OCI-LY3 (cell line): ENCODE data around the gene SLC17A2.

ENCODE experiments used
- H2AFZ ChIP-seq: fragments of 200-600, 300-600 bp; shearing (Covaris generic); 2 replicates; pipeline ENCODE4 v1.6.0; 2014; ENCODE audit warnings: antibody characterized with exemption, low read depth, low read length
- H3K27ac ChIP-seq: fragments of 200-600, 300-600 bp; sonication (generic); 2 replicates; pipeline ENCODE4 v1.5.1; 2014; ENCODE audit warnings: mild to moderate bottlenecking, low read length, moderate library complexity, mixed read lengths
- H3K27me3 ChIP-seq: fragments of 200-600, 300-600 bp; sonication (generic); 2 replicates; pipeline ENCODE4 v1.6.1; 2014; ENCODE audit warnings: low read depth, low read length, mixed read lengths
- H3K36me3 ChIP-seq: fragments of 200-600, 300-600 bp; sonication (generic); replicated peaks from 2 replicates; pipeline ENCODE3; 2014; ENCODE audit warnings: low read depth, low read length, mixed read lengths
- H3K4me1 ChIP-seq: fragments of 300-600, 200-600 bp; sonication (generic); 2 replicates; pipeline ENCODE4 v1.6.1; 2014; ENCODE audit warnings: low read length, mixed read lengths
- H3K4me2 ChIP-seq: fragments of 200-600, 300-600 bp; sonication (generic); 2 replicates; pipeline ENCODE4 v1.6.1; 2014; ENCODE audit warnings: low read length, mixed read lengths
- H3K4me3 ChIP-seq: fragments of 300-600, 200-600 bp; sonication (generic); 2 replicates; pipeline ENCODE4 v1.5.1; 2014; ENCODE audit warnings: antibody characterized with exemption, mild to moderate bottlenecking, low read length, moderate library complexity
- H3K79me2 ChIP-seq: fragments of 300-600, 200-600 bp; shearing (Covaris generic); 2 replicates; pipeline ENCODE4 v1.6.1; 2014; ENCODE audit warnings: mild to moderate bottlenecking, low read length, mixed read lengths
- H3K9ac ChIP-seq: fragments of 300-600, 200-600 bp; shearing (Covaris generic); 2 replicates; pipeline ENCODE4 v1.6.0; 2014; ENCODE audit warnings: mild to moderate bottlenecking, low read length, moderate library complexity
- H3K9me3 ChIP-seq: fragments of 200-600, 300-600 bp; shearing (Covaris generic); 2 replicates; pipeline ENCODE4 v1.6.1; 2014; ENCODE audit warnings: low read length, mixed read lengths; ENCODE audit not compliant: insufficient read depth
- H4K20me1 ChIP-seq: fragments of 200-600, 300-600 bp; sonication (generic); 2 replicates; pipeline ENCODE4 v1.6.1; 2016; ENCODE audit warnings: low read length, mixed read lengths; ENCODE audit not compliant: insufficient read depth
- EZH2phosphoT487 ChIP-seq: fragments of 200-600 bp; shearing (Covaris generic); IDR thresholded peaks from 2 replicates; pipeline ENCODE4 v1.6.1; 2018; ENCODE audit warnings: antibody characterized with exemption, mixed run types, low read depth
- TF ChIP-seq, protein P1 (sequence below): fragments of 200-600, 300-600 bp; sonication (generic); IDR thresholded peaks from 2 replicates; pipeline ENCODE4 v1.5.1; 2014; ENCODE audit warnings: antibody characterized with exemption, low read length, low read depth

The SLC17A2 gene

DNA sequence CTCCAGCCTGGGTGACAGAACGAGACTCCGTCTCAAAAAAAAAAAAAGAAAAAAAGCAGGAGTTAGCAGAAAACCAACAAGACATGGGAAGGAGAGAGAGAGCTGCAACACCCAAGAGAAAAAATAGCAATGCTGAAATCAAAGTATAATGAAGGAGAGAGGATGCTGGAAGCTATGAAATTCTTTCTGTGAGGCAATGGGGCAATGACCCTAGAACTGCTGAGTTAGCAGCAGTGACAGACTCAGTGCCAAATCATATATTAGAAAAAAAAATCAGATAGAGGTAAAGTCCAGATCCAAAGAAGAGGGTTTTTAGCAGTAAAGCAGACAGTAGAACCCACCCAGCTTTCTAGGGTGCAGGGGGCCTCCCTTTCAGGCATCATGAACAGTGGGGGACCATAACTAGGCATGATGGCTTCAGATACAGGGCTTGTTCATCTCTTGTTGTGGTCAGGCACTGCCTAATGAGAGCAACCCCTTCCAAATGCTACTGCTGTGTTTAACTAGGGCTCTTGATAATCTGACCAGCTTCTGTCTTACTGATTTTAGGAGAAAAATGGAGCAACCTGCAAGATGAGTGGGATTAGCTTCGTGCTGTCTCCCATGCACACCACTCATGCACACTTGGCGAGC, 26.9 kb downstream of the SLC17A2 start:
- Histone ChIP-seq H3K9ac (no peak overlapping the region), H3K4me3 (no peak overlapping the region), H2AFZ (no peak overlapping the region), H3K4me2 (no peak overlapping the region), H3K4me1 (no peaks in the 10 kb centered on the region), H3K9me3 (no peaks in the 10 kb centered on the region), H4K20me1 (no peaks in the 10 kb centered on the region), H3K27ac (no peak overlapping the region), H3K36me3 (no peaks in the 10 kb centered on the region), H3K79me2 (no peaks in the 10 kb centered on the region), H3K27me3 (no peaks in the 10 kb centered on the region)
- TF ChIP-seq, protein P1, sequence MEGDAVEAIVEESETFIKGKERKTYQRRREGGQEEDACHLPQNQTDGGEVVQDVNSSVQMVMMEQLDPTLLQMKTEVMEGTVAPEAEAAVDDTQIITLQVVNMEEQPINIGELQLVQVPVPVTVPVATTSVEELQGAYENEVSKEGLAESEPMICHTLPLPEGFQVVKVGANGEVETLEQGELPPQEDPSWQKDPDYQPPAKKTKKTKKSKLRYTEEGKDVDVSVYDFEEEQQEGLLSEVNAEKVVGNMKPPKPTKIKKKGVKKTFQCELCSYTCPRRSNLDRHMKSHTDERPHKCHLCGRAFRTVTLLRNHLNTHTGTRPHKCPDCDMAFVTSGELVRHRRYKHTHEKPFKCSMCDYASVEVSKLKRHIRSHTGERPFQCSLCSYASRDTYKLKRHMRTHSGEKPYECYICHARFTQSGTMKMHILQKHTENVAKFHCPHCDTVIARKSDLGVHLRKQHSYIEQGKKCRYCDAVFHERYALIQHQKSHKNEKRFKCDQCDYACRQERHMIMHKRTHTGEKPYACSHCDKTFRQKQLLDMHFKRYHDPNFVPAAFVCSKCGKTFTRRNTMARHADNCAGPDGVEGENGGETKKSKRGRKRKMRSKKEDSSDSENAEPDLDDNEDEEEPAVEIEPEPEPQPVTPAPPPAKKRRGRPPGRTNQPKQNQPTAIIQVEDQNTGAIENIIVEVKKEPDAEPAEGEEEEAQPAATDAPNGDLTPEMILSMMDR: no peak
- no peak for TF ChIP-seq EZH2phosphoT487

DNA sequence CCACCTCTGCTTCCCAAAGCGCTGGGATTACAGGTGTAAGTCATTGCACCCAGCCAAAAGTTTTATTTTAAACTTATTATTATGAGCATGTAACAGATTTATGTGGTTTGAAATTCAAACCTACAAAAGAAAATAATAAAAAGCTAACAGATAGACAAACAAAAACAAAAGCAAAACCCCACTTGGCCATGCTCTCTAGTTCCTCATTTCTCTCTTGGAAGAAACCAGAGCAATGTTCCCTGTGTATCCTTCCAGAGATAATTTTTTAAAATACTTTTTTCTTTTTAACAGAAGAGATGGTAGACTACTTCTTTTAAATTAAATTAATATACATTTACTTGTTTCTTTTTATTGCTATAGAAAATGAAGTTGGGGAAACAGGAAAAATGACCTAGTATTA, 28.4 kb downstream of the SLC17A2 start:
- no peaks in the 10 kb centered on the region for H3K36me3 ChIP-seq

DNA sequence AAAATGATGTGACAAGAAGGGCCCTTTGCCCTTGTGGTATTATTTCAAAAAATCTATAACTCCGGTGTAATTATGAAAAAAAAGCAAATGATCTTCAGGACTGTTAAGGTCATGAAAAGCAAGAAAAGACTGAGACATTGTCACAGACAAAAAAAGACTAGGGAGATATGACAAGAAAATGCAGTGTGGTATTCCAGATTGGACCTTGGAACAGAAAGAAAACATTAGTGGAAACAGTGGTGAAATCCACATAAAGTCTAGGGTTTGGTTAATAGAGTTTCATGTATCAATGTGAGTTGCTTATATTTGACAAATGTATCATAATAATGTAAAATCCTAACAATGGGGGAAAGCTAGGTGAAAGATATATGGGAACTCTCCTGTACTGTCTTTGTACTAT, 29.6 kb downstream of the SLC17A2 start:
- Histone ChIP-seq H4K20me1 (no peaks in the 10 kb centered on the region), H3K9me3 (no peaks in the 10 kb centered on the region), H3K4me3 (no peak overlapping the region), H3K4me2 (no peak overlapping the region), H3K27ac (no peak overlapping the region), H3K36me3 (no peaks in the 10 kb centered on the region), H3K9ac (no peak overlapping the region), H3K4me1 (no peaks in the 10 kb centered on the region), H3K27me3 (no peaks in the 10 kb centered on the region), H2AFZ (no peak overlapping the region), H3K79me2 (no peaks in the 10 kb centered on the region)
- TF ChIP-seq, protein P1: no peak
- no peak for TF ChIP-seq EZH2phosphoT487

More for the DNA sequence above, 28.4 kb downstream of the SLC17A2 start:
- no peak overlapping the region for H3K9ac ChIP-seq
- no peaks in the 10 kb centered on the region for H4K20me1 ChIP-seq
- H3K4me1 ChIP-seq: no peaks in the 10 kb centered on the region
- H3K4me3 ChIP-seq: no peak overlapping the region
- no peak overlapping the region for H2AFZ ChIP-seq
- H3K4me2 ChIP-seq: no peak overlapping the region
- H3K27ac ChIP-seq: no peak overlapping the region
- H3K79me2 ChIP-seq: no peaks in the 10 kb centered on the region
- TF ChIP-seq, protein P1: no peak
- TF ChIP-seq EZH2phosphoT487: no peak
- H3K9me3 ChIP-seq: no peaks in the 10 kb centered on the region
- no peaks in the 10 kb centered on the region for H3K27me3 ChIP-seq

DNA sequence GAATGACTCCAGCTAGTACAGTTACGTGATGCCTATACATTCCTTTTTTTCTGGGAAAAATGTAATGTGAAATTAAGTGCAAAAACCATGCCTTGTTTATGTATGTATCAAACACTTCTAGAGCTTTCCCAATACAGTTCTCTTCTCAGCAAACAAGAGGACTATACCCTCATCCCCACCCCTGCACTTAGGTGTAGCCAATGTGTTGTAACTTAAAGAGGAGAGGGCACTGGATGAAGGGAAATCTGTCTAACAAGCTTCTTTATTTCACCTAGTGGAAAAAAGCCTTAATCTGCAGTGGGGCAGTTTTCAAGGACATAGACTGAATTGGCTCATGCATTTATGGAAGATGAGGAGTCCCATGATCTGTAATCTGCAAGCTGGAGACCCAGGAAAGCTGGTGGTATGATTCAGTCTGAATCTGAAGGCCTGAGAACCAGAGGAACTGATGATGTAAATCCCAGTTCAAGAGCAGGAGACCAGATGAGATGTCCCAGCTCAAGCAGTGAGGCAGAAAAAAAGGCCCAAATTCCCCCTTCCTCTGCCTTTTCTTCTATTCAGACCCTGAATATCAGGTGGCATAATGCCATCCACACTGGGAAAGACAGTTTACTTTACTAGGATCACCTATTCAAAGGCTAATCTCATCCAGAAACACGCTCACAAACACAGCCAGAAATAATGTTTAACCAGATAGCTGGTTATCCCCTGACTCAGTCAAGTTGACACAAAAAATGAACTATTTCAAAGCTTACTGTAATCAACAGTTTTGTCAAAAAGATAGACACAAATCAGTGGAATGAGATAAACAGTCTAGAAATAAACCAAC, 30.7 kb downstream of the SLC17A2 start:
- TF ChIP-seq EZH2phosphoT487: no peak
- TF ChIP-seq, protein P1: no peak
- Histone ChIP-seq H3K79me2 (no peaks in the 10 kb centered on the region), H3K4me3 (no peak overlapping the region), H3K9me3 (no peaks in the 10 kb centered on the region), H3K4me1 (no peaks in the 10 kb centered on the region), H3K36me3 (no peaks in the 10 kb centered on the region), H3K9ac (no peak overlapping the region), H3K4me2 (no peak overlapping the region), H4K20me1 (no peaks in the 10 kb centered on the region), H3K27me3 (no peaks in the 10 kb centered on the region), H2AFZ (no peak overlapping the region), H3K27ac (no peak overlapping the region)
